ENCODE measurements around the gene CXCL5. TPM values are rescaled to one million over a fixed set of nuclear protein-coding genes. Genes with fewer than 3 reads are reported as not detected.

CXCL5 gene
- total RNA-seq, 3 donors from 2014 or later (not counting 1 experiment from before 2014, with no cell fraction given) = 0.23 to 2.0 (median 1.5) TPM

- 92% methylated on average over 2 of the region's 2 CpGs for WGBS (ENCODE audit: insufficient coverage)
- H3K27ac ChIP-seq (ENCODE audit: low read length) = no peak overlapping the region
- no peak overlapping the region for H3K4me3 ChIP-seq (ENCODE audit: low read length)
- Mint-ChIP-seq H3K4me1 (no peaks in the 10 kb centered on the region), H3K27me3 (ENCODE audit: low read depth in 2 of 2) (no peaks in the 10 kb centered on the region), H3K9me3 (peaks cover 4% of the 10 kb centered on the region in 2 donors), H3K36me3 (no peaks in the 10 kb centered on the region), H3K27ac (no peak overlapping the region), H3K4me3 (no peak overlapping the region)
- no peak for TF ChIP-seq CTCF (IDR thresholded peaks at IDR 0.05)
- no peaks in the 10 kb centered on the region for H3K9me3 ChIP-seq (ENCODE audit: control insufficient read depth, insufficient read depth, low read length)
- no peaks in the 10 kb centered on the region for H3K4me1 ChIP-seq (ENCODE audit: control insufficient read depth, insufficient read depth, low read length)
- intact Hi-C loops (cut with micrococcal nuclease) = no loop called here
- no peak for DNase-seq
- no peak for ATAC-seq
- H3K27me3 ChIP-seq (ENCODE audit: control insufficient read depth, insufficient read depth, low read length) = no peaks in the 10 kb centered on the region
- H3K36me3 ChIP-seq (ENCODE audit: control insufficient read depth, insufficient read depth, low read length) = no peaks in the 10 kb centered on the region
Observed at GRCh38 chr4:74006009-74006476, 7.6 kb upstream of the CXCL5 start.

- intact Hi-C loops (cut with micrococcal nuclease) = no loop called here
- H3K9me3 Mint-ChIP-seq = peaks cover 0 to 4% of the 10 kb centered on the region in 2 donors
- Histone ChIP-seq H3K27me3 (ENCODE audit: control insufficient read depth, insufficient read depth, low read length) (no peaks in the 10 kb centered on the region), H3K4me3 (ENCODE audit: low read length) (no peak overlapping the region), H3K9me3 (ENCODE audit: control insufficient read depth, insufficient read depth, low read length) (no peaks in the 10 kb centered on the region), H3K27ac (ENCODE audit: low read length) (no peak overlapping the region), H3K4me1 (ENCODE audit: control insufficient read depth, insufficient read depth, low read length) (no peaks in the 10 kb centered on the region), H3K36me3 (ENCODE audit: control insufficient read depth, insufficient read depth, low read length) (no peaks in the 10 kb centered on the region)
- H3K4me1 Mint-ChIP-seq = no peaks in the 10 kb centered on the region
- WGBS (ENCODE audit: insufficient coverage) = 79% methylated on average over 2 of the region's 3 CpGs
- no peak for ATAC-seq
- no peak for DNase-seq
- TF ChIP-seq CTCF (IDR thresholded peaks at IDR 0.05) = no peak
- H3K27me3 Mint-ChIP-seq (ENCODE audit: low read depth in 2 of 2) = no peaks in the 10 kb centered on the region
- H3K36me3 Mint-ChIP-seq = no peaks in the 10 kb centered on the region
- no peak overlapping the region for H3K4me3 Mint-ChIP-seq
- H3K27ac Mint-ChIP-seq = no peak overlapping the region
Observed at GRCh38 chr4:74005528-74005927, 7.1 kb upstream of the CXCL5 start.

- Mint-ChIP-seq H3K36me3 (no peaks in the 10 kb centered on the region), H3K4me3 (no peak overlapping the region), H3K4me1 (no peaks in the 10 kb centered on the region), H3K27me3 (ENCODE audit: low read depth in 2 of 2) (no peaks in the 10 kb centered on the region), H3K9me3 (peaks cover 0 to 4% of the 10 kb centered on the region in 2 donors), H3K27ac (no peak overlapping the region)
- Histone ChIP-seq H3K27me3 (ENCODE audit: control insufficient read depth, insufficient read depth, low read length) (no peaks in the 10 kb centered on the region), H3K9me3 (ENCODE audit: control insufficient read depth, insufficient read depth, low read length) (no peaks in the 10 kb centered on the region), H3K4me1 (ENCODE audit: control insufficient read depth, insufficient read depth, low read length) (no peaks in the 10 kb centered on the region), H3K36me3 (ENCODE audit: control insufficient read depth, insufficient read depth, low read length) (no peaks in the 10 kb centered on the region), H3K4me3 (ENCODE audit: low read length) (no peak overlapping the region), H3K27ac (ENCODE audit: low read length) (no peak overlapping the region)
- TF ChIP-seq CTCF (IDR thresholded peaks at IDR 0.05) = no peak
- DNase-seq (no peak), ATAC-seq (no peak)
- intact Hi-C loops (cut with micrococcal nuclease) = no loop called here
- WGBS (ENCODE audit: insufficient coverage) = 42% methylated on average over 3 of the region's 4 CpGs
Observed at GRCh38 chr4:74004668-74005067, 6.2 kb upstream of the CXCL5 start.

- 90% methylated on average over 6 of the region's 6 CpGs for WGBS (ENCODE audit: insufficient coverage)
Observed at GRCh38 chr4:74000301-74000700, 1.8 kb upstream of the CXCL5 start.

More at GRCh38 chr4:74000301-74000700, 1.8 kb upstream of the CXCL5 start:
- intact Hi-C loops (cut with micrococcal nuclease) = no loop called here
- Mint-ChIP-seq H3K9me3 (peaks cover 0 to 4% of the 10 kb centered on the region in 2 donors), H3K4me1 (no peaks in the 10 kb centered on the region), H3K27ac (no peak overlapping the region), H3K4me3 (no peak overlapping the region), H3K27me3 (ENCODE audit: low read depth in 2 of 2) (peaks cover 6 to 15% of the 10 kb centered on the region in 2 donors), H3K36me3 (no peaks in the 10 kb centered on the region)
- ATAC-seq (no peak), DNase-seq (no peak)
- no peaks in the 10 kb centered on the region for H3K27me3 ChIP-seq (ENCODE audit: control insufficient read depth, insufficient read depth, low read length)
- no peak overlapping the region for H3K27ac ChIP-seq (ENCODE audit: low read length)
- TF ChIP-seq CTCF (IDR thresholded peaks at IDR 0.05) = no peak
- H3K4me3 ChIP-seq (ENCODE audit: low read length) = no peak overlapping the region
- no peaks in the 10 kb centered on the region for H3K36me3 ChIP-seq (ENCODE audit: control insufficient read depth, insufficient read depth, low read length)
- no peaks in the 10 kb centered on the region for H3K9me3 ChIP-seq (ENCODE audit: control insufficient read depth, insufficient read depth, low read length)
- H3K4me1 ChIP-seq (ENCODE audit: control insufficient read depth, insufficient read depth, low read length) = no peaks in the 10 kb centered on the region

Measured in natural killer cell (primary cell).